ENCODE data around the gene RPL36. TPM values are rescaled to one million over a fixed set of nuclear protein-coding genes. Genes with fewer than 3 reads are reported as not detected.

Gene RPL36
- polyA plus RNA-seq, 3 donors, result 336 to 708 (median 627) TPM

DNA sequence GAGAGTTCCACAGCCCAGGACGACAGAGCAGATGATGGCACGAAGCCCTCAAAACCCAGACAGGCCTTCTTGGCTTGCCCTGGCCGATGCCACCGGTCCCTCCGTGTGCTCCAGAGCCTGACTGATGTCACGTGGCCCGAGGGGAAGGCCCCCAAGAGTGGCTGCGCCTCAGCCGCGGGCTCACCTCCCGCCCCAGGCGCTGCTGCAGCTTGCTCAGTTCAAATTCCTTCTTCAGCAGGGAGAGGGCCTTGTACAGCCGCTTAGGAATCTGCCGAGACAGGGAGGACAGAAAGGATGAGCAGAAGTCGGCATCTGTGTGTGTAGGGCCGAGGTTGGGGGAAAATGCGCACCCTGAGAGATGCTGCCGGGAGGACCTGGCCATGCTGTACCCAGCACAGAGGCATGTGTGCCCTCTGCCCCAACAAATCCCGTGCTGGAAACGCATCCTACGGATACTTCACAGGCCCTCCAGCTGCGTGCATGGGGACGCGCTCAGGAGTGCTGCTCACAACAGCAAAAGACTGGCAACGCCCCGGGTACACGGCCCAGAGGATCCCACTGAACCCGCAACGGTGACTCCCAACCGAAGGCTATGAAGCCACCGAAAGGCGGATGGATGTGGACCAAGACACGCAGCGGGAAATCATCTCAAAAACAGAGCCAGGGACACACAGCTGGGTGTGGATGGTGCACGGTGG is 16.9 kb downstream of the RPL36 start:
- Mint-ChIP-seq H3K9me3 (peaks cover 0 to 3% (median 0%) of the 10 kb centered on the region in 7 donors), H3K27me3 (ENCODE audit: low read depth in 3 of 3) (no peaks in the 10 kb centered on the region), H3K4me3 (no peak overlapping the region), H3K4me1 (no peaks in the 10 kb centered on the region), H3K27ac (peak overlapping the region in 2 of 7 donors; percentile 26 to 61), H3K36me3 (peaks cover 56 to 90% of the 10 kb centered on the region in 2 donors)
- Histone ChIP-seq H3K4me1 (ENCODE audit: control insufficient read depth in 1 of 2, insufficient read depth in 2 of 2, low read length in 2 of 2) (no peaks in the 10 kb centered on the region), H3K27me3 (ENCODE audit: control insufficient read depth in 2 of 2, insufficient read depth in 2 of 2, low read length in 2 of 2) (no peaks in the 10 kb centered on the region), H3K27ac (ENCODE audit: low read depth in 1 of 2, low read length in 2 of 2) (no peak overlapping the region), H3K9ac (ENCODE audit: insufficient read depth, low read length, poor library complexity, severe bottlenecking) (no peak overlapping the region), H4K20me1 (ENCODE audit: insufficient read depth, low read length) (no peaks in the 10 kb centered on the region), H3K36me3 (replicated peaks in 1 of 2; ENCODE audit: control insufficient read depth in 1 of 2, insufficient read depth in 2 of 2, low read length in 2 of 2) (peaks cover 77 to 84% of the 10 kb centered on the region in 2 donors), H3K4me3 (replicated peaks in 1 of 3; ENCODE audit: low read depth in 2 of 3, low read length in 3 of 3) (no peak overlapping the region), H3K9me3 (replicated peaks in 1 of 2; ENCODE audit: control insufficient read depth in 1 of 2, insufficient read depth in 1 of 2, low read length in 2 of 2) (no peaks in the 10 kb centered on the region), H3K79me2 (ENCODE audit: insufficient read depth, low read length) (no peaks in the 10 kb centered on the region), H3K4me2 (replicated peaks; ENCODE audit: extremely low read depth, low read length, poor library complexity, severe bottlenecking) (no peak overlapping the region), H2AFZ (ENCODE audit: insufficient read depth, low read depth, low read length, poor library complexity, severe bottlenecking) (no peak overlapping the region)
- WGBS (ENCODE audit: insufficient coverage), result 98% methylated on average over 35 of the region's 35 CpGs
- no peak for DNase-seq
- intact Hi-C loops (cut with micrococcal nuclease), result no loop called here
- TF ChIP-seq, protein P1, sequence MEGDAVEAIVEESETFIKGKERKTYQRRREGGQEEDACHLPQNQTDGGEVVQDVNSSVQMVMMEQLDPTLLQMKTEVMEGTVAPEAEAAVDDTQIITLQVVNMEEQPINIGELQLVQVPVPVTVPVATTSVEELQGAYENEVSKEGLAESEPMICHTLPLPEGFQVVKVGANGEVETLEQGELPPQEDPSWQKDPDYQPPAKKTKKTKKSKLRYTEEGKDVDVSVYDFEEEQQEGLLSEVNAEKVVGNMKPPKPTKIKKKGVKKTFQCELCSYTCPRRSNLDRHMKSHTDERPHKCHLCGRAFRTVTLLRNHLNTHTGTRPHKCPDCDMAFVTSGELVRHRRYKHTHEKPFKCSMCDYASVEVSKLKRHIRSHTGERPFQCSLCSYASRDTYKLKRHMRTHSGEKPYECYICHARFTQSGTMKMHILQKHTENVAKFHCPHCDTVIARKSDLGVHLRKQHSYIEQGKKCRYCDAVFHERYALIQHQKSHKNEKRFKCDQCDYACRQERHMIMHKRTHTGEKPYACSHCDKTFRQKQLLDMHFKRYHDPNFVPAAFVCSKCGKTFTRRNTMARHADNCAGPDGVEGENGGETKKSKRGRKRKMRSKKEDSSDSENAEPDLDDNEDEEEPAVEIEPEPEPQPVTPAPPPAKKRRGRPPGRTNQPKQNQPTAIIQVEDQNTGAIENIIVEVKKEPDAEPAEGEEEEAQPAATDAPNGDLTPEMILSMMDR (IDR thresholded peaks at IDR 0.05), result no peak

DNA sequence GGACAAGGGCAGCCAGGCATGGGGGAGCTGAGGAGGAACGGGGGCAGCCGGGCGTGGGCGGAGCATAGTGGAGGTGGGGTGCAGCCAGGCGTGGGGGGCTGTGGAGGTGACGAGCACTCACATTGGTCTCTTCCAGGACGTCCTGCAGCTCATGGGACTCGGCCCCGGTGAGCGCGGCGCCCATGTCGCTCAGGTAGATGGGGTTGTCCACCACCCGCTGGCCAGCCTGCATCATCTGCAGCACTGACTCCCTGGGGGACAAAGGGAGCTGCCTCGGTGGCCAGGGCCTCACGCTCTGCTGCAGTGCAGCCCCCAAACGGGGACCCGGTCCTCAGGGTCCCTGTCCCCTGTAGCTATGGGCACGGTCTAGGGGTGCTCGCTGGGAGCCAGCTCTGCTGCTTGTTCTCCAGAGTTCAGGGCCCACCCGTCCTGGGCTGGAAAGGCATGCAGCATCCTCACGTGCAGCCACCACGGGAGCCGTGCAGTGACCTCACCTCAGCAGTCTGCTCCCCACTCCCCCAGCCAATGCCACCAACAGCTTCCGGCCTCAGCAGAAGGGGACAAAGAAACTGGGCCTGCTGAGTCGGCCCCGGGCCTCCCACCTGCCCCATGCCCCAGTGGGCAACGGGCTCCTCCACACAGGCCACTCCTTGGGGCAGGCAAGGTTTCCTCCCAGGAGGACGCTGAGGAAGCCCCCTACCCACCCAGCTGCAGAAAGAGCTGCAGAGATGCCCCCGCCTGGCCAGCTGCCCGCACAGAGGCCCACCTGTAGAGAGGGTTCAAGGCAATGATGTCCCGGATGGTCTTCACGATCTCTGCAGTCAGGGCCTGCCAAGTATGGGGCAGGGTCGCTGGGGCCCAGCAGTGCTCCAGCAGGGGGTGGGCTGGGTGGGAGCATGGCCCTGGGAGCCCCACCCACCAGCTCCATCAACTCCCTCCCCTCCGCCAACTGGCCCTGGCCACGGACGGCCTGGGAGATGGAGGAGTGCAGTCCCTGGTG is 17.8 kb downstream of the RPL36 start:
- Histone ChIP-seq H3K9me3 (replicated peaks in 1 of 2; ENCODE audit: control insufficient read depth in 1 of 2, insufficient read depth in 1 of 2, low read length in 2 of 2) (no peaks in the 10 kb centered on the region), H4K20me1 (ENCODE audit: insufficient read depth, low read length) (no peaks in the 10 kb centered on the region), H3K4me1 (ENCODE audit: control insufficient read depth in 1 of 2, insufficient read depth in 2 of 2, low read length in 2 of 2) (no peaks in the 10 kb centered on the region), H2AFZ (ENCODE audit: insufficient read depth, low read depth, low read length, poor library complexity, severe bottlenecking) (no peak overlapping the region), H3K36me3 (replicated peaks in 1 of 2; ENCODE audit: control insufficient read depth in 1 of 2, insufficient read depth in 2 of 2, low read length in 2 of 2) (peaks cover 84 to 92% of the 10 kb centered on the region in 2 donors), H3K27me3 (ENCODE audit: control insufficient read depth in 2 of 2, insufficient read depth in 2 of 2, low read length in 2 of 2) (no peaks in the 10 kb centered on the region), H3K27ac (ENCODE audit: low read depth in 1 of 2, low read length in 2 of 2) (no peak overlapping the region), H3K4me2 (replicated peaks; ENCODE audit: extremely low read depth, low read length, poor library complexity, severe bottlenecking) (no peak overlapping the region), H3K79me2 (ENCODE audit: insufficient read depth, low read length) (no peaks in the 10 kb centered on the region), H3K4me3 (replicated peaks in 1 of 3; ENCODE audit: low read depth in 2 of 3, low read length in 3 of 3) (no peak overlapping the region), H3K9ac (ENCODE audit: insufficient read depth, low read length, poor library complexity, severe bottlenecking) (no peak overlapping the region)
- WGBS (ENCODE audit: insufficient coverage), result 95% methylated on average over 28 of the region's 37 CpGs
- no peak overlapping the region for H3K4me3 Mint-ChIP-seq
- peaks cover 0 to 3% (median 0%) of the 10 kb centered on the region in 7 donors for H3K9me3 Mint-ChIP-seq
- TF ChIP-seq, protein P1 (IDR thresholded peaks at IDR 0.05), result no peak
- peaks cover 60 to 97% of the 10 kb centered on the region in 2 donors for H3K36me3 Mint-ChIP-seq
- H3K27ac Mint-ChIP-seq, result peak overlapping the region in 1 of 7 donors; percentile 26
- intact Hi-C loops (cut with micrococcal nuclease), result no loop called here
- no peak for DNase-seq
- no peaks in the 10 kb centered on the region for H3K4me1 Mint-ChIP-seq
- H3K27me3 Mint-ChIP-seq (ENCODE audit: low read depth in 3 of 3), result no peaks in the 10 kb centered on the region

All from CD14-positive monocyte (primary cell).